Measurements from ENCODE around the gene ZNF747.
"Not testable (repeated sequence)": the region's sequence is repeated elsewhere in the genome, so short reads cannot be mapped to it uniquely, and the experiment has no call there.

The ZNF747 gene

DNA sequence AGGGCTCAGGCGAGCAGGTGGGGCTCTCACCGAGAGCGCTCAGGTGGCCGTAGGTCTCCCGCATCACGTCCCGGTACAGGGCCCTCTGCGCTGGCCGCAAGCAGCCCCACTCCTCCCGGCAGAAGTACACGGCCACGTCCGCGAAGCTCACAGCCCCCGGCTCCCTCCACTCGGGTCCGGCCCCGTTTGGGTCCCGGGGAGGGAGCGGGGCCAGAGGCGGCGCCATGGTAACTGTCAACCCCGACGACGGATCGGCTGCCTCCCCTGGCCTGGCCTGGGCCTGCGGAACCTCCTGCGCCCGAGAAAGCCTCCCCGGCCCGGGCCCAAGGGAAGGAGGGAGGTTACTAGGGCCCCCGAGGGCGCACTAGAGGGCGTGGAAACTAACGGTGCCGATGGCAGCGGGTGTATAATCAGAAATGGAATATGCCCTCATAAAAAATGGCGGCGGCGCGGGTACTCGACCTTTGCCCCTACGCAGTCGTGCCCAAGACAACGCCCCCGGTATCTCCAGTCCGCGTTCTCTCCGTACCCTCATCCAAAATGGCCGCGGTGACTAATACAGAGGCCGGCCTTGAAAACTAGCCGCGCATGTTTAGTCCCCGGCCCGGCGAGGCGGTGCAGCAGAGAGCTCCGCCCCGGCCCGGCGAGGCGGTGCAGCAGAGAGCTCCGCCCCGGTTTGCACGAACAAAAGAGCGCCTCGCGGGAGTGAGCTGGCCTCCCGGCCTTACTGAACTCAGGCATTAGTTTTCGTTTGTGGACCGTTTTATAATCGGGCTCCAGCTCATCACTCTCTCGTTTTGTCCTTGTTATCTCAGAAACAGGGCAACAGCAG lies 23.5 kb upstream of the ZNF747 start, which contains the start of gene ZNF764:
Gene ZNF764 (minus strand): TSS at position 418 of the 832 bp plus-strand sequence. CDS start 192 bp downstream, at position 226.
- DNase-seq (ENCODE audit: low read depth, low spot score), result peak; percentile 96

DNA sequence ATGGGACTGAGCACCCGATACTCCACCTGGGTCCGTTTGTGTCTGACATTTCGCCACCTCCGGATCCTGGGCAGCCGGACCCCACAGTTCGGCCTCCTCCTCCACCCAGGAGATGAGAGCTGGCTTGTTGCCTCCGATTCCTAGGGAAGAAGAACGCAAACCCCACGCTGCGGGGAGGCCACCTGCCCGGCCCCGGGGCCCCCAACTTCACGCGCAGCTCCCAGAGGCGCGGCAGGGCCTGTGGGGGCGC lies 23.0 kb upstream of the ZNF747 start:
- no peak for DNase-seq (ENCODE audit: low read depth, low spot score)

DNA sequence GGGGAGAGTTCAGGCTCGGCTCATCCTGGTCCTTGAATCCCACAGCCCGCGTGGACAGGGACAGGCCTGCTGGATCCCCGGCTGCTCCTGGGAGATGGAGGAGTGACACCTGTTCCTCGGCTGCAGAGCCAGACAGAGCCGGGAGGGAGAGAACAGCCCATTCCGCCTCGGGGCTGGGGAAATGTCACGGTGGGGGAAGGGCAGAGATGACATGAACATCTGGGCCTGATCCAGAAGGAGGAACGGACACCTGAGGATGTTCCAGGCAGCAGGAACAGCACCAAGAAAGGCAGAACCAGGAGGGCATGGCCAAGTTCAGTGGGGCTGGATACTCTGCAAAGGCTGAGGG lies 21.4 kb upstream of the ZNF747 start:
- no peak for DNase-seq (ENCODE audit: low read depth, low spot score)

DNA sequence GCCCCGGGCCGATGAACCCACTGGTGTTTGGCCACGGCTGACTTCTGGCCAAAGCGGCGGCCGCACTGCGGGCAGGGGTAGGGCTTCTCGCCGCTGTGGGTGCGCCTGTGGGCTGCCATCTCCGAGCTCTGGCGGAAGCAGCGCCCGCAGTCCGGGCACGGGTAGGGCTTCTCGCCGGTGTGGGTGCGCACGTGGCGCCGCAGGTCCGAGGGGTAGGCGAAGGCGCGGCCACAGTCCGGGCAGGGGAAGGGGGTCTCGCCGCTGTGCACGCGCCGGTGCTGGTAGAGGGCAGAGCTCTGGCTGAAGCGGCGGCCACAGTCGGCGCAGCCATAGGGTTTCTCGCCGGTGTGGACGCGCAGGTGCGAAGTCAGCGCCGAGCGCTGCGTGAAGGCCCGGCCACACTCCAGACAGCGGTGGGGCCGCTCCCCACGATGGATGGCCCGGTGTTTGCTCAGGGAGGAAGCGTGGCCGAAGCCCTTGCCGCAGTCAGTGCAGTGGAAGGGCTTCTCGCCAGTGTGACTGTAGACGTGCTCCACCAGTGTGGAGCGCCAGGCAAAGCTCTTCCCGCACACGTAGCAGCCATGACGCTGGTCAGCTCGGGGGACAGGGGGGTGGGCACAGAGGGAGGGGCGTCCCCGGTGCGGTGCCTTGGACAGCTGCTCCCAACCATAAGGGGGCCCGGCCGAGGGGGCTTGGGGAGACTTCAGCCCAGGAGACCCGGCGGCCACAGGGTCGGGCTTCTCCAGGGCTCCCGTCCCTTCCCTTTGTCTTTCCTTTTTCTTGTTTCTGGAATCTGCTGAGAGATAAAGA lies 20.9 kb upstream of the ZNF747 start:
- no peak for DNase-seq (ENCODE audit: low read depth, low spot score)

DNA sequence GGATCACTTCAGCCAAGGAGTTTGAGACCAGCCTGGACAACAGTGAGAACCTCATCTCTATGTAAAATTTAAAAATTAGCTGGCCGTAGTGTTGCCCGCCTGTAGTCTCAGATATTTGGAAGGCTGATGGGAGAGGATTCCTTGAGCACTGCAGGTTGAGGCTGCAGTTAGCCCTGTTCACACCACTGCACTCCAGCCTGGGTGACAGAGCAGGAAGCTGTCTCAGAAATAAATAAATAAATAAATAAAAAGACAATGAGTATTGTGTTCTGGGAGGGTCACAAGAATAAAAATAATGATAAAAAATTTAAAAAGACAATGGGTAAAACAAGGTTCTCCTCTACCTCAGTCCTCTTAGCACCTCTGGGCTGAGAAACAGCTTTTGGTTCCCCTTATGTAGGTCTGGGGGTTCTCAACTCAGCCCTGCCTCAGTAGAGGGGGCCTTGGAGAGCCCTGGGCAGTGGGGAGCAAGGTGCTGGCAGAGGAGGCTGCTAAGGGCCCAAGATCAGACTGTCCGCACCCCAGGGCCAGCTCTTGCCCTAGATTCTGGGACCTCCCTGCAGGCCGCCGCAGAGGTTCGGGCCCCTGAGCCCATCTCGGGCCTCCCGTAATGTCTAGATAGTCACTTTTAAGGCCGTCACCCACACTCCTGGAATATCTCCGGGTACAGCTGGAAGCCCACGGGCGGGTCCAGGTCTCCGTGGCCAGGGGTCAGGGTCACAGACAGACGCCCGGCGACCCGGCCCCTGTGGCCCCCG lies 20.1 kb upstream of the ZNF747 start:
- no peak for DNase-seq (ENCODE audit: low read depth, low spot score)

DNA sequence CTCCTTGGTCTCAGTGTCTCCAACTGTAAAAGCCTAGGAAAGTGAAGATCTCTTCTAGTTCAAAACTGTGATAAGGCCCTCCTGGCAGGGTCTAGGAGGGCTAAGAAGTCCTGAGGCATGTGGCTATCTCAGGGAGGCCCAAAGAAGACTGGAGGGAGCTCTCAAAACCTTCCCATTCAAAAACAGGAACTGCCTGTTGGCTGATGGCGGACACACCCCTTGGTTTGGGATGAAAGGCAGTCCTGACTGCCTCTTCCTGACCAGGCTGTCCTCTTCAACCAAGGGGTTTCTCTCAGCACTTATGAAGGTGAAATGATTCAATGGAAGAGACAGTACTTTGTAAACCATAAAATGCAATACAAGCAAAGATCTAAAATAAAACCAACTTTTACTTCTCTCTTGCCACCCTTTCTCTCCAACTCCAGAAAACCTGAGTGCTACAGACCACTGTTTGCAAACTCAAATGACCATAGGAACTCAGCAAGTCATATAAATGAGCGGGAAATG lies 18.8 kb upstream of the ZNF747 start:
- DNase-seq (ENCODE audit: low read depth, low spot score), result no peak

DNA sequence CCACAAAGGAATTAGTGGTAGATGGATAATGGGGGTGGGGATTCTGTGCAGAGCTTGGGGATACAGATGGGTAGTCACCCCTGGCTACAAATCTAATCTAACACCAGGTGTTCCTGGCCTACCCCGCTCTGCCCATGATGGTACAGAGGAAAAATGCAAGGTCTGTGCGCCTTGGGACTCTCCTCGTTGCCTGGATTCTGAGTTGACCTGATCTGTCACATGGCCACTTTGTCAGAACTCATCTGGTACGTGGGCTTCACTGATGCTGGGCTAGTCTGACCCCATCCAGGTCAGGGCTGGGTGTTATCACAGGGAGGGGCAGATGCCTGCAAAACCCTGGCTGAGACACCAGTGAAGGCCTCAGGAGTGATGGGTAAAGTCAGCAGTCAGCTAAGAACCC lies 18.3 kb upstream of the ZNF747 start:
- no peak for DNase-seq (ENCODE audit: low read depth, low spot score)

DNA sequence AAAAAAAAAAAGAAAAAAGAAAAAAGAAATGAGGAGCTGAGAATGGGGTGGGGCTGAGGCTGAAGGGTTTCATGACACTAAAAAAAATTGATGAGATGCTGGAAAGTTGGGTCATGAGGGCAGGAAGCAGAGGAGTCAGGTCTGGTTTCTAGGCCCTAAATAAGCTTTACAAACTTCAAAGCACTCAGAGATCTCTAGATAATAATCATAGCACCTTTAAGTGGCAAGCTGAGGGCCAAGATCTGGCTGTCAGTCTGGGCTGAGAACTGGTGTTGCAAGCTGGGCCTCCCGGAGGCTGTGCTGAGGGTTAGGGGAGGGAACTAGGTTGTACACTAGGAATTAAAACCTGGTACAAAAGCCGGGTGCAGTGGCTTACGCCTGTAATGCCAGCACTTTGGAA lies 17.1 kb upstream of the ZNF747 start:
- DNase-seq (ENCODE audit: low read depth, low spot score), result peak; percentile 33

DNA sequence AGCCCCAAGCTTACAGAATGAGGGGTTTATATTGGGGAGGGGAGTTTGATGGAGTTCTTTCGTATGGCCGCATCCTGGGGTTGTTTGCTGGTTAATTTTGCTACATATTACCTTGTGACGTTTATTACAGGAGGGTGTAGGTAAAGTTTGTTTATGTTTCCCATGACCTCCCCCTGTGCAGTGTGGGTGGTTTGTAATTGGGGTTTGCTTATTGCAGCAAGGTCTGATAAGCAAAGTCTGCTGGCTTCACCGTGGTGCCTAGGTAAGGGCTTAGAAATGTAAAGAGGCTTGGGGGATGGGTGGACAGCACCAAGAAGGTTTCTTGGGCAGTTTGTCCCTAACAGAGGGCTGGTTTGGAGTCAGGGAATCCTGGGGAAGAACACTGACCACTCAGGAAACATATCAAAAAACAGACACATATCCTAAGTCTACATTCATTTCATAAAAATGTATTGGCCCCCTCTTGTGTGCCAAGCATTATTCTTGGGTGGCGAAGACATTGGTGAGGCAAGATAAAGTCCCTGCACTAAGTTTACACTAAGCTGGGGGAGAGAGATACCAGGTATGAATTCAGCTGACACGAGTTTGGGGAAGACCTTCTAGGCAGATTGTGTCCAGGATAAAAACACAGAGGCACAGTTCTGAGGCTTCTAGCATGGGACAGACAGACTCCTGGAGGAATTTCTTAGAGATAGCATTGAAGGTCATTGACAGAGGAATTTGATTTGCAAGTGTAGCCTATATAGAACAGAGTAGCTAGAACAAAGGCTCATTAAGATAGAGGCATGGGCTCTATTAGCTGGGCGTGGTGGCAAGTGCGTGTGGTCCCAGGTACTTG lies 14.0 kb upstream of the ZNF747 start:
- DNase-seq (ENCODE audit: low read depth, low spot score), result no peak

DNA sequence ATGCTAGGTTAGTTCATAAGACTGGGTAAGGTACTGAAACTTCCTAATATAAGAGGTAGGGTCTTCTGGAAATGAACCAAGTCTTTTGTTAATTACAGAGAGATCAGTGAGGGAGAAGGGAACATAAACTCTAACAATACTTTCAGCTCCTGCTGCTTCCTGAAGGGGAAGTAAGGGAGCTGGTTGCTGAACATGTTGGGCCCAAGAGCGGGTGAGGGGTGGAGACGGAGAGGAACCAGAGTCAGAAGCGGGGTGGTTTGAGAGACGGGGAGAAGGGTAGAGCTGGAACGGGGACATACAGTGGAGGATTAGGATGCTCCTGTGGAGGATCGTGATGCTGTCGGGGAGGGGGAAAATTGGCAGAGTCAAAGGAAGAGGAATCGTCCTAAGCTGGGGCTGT lies 11.5 kb upstream of the ZNF747 start:
- DNase-seq (ENCODE audit: low read depth, low spot score), result no peak

DNA sequence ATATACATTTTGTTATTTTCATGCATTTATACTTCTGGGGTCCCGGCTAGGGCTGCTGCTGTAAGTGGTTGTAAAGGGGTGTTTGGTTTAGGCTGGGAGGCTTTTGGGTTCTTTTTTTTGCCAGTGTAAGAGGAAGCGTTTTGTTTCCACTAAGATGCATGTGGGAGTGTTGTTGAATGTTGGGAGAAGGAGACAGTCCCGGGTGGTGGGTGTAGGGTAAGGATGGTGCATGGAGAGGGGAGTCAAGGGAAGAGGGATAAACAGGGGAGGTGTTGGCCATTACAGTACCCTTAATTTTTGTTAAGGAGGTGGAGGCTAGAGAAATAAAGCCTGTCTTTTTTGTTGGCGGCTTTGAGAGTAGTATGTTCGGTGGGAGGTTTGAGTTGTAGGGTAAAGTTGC lies 8.4 kb upstream of the ZNF747 start:
- DNase-seq (ENCODE audit: low read depth, low spot score), result no peak

DNA sequence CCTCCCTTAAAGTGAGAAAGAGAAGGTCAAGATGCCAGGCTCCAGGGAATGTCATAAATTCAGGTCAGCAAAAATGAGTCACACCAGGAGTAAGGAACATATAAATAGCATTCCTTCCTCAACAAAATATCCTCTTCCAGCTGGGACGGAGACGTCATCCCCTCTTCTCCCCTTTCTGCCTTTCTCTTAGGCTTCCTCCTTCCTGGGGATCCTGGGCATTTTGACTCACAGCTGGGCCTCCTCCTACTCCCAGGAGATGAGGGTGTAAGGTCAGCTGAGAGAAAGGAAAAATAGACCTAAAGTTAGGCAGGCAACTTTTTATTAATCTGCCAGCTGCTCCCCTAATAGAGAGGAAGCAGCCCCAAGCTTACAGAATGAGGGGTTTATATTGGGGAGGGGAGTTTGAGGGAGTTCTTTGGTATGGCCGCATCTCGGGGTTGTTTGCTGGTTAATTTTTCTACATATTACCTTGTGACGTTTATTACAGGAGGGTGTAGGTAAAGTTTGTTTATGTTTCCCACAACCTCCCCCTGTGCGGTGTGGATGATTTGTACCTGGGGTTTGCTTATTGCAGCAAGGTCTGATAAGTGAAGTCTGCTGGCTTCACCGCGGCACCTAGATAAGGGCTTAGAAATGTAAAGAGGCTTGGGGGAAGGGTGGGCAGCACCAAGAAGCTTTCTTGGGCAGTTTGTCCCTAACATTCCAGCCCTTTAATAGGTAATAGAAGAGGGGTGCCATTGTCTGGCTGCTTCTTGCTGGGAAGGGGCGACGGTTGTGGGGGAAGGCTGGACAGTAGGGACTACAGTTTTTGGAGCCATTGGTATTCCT lies 7.1 kb upstream of the ZNF747 start:
- no peak for DNase-seq (ENCODE audit: low read depth, low spot score)

DNA sequence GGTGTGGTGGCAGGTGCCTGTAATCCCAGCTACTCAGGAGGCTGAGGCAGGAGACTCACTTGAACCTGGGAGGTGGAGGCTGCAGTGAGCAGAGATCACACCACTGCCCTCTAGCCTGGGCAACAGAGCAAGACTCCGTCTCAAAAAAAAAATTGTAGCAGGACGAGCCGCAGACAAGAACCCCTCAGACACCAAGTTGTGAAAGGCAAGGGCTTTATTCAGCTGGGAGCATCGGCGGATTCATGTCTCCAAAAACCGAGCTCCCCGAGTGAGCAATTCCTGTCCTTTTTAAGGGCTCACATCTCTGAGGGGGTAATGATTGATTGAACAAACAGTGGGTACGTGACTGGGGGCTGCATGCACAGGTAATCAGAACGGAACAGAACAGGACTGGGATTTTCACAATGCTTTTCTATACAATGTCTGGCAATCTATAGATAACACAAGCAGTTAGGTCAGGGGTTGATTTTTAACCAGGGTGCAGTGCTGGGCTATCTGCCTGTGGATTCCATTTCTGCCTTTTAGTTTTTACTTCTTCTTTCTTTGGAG lies 6.3 kb upstream of the ZNF747 start:
- not testable (repeated sequence) for DNase-seq (ENCODE audit: low read depth, low spot score)

DNA sequence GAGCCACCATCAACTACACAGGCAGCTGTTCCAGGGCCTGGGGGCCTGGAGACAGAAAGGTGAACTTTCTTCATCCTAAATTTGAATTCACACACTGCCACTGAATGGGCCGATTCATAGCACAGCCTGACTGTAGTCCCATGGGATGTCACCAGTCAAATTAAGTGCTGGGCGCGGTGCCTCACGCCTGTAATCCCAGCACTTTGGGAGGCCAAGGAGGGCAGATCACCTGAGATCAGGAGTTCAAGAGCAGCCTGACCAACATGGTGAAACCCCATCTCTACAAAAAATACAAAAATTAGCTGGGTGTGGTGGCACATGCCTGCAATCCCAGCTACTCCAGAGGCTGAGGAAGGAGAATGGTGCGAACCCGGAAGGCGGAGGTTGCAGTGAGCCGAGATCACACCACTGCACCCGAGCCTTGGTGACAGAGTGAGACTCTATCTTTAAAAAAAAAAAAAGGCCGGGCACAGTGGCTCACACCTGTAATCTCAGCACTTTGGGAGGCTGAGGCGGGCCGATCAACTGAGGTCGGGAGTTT lies 5.4 kb upstream of the ZNF747 start:
- not testable (repeated sequence) for DNase-seq (ENCODE audit: low read depth, low spot score)

DNA sequence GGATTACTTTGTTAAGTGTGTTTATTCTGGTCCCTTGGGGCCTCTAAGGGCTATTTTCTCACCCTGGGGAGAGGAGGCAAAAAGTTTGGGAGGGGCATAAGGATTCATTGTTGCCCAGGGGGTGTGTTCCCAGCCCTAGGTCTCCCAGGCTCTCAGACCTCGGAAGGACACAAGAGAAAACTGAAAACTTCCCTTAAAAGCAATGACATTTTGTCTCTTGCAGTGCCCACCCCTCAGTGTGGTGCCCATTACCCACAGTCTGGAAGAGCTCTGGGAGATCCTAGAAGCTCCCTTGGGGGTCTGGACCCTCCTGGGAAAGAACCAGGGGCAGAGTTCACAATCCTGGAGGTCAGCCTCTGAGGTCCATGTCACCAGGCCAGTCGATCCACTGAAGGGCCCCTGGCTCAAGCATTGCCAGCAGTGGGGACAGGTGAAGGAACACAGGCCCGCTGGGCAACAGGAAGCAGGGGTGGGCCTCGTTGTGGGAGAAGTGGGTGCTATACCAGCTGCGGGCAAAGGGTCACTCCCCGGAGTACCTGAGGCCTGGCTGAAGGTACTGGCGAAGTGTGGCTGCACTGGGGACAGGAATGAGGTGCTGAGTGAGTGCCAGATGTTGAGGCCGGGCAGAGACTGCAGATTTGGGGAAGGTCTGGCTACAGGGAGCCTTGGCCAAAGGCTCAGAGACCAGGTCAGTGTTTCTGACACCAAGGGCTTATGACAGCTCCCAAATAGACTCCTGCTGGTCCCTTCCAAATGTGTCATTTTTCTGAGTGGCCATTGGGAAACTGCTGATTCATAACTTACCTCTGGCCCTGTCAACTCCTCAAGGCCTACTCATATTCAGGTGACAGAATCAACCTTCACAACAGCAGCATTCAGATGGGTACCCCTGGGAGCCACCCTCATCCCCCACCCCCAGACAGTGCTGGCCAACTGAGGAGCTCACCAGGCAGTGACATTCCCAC lies 4.6 kb upstream of the ZNF747 start:
- DNase-seq (ENCODE audit: low read depth, low spot score), result no peak

DNA sequence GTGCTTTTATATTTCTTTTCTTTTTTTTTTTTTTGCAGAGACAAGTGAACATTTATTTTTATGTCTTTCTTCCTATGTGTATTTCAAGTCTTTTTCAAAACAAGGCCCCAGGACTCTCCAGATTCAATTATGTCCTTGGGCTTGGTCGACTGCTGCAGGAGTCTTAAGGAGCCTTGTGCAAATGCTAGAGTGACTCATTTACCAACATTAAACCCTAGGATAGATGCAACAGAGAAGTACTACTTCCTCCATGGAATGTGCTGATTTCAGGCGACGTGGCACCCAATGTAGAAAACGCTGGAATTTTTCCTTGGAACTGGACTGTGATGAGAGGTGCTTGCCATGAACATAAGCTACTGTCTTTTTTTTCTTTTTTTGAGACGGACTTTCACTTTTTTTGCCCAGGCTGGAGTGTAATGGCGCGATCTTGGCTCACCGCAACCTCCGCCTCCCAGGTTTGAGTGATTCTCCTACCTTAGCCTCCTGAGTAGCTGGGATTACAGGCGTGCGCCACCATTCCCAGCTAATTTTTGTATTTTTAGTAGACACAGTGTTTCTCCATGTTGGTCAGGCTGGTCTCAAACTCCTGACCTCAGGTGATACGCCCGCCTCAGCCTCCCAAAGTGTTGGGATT lies 1.9 kb upstream of the ZNF747 start:
- DNase-seq (ENCODE audit: low read depth, low spot score), result not testable (repeated sequence)

DNA sequence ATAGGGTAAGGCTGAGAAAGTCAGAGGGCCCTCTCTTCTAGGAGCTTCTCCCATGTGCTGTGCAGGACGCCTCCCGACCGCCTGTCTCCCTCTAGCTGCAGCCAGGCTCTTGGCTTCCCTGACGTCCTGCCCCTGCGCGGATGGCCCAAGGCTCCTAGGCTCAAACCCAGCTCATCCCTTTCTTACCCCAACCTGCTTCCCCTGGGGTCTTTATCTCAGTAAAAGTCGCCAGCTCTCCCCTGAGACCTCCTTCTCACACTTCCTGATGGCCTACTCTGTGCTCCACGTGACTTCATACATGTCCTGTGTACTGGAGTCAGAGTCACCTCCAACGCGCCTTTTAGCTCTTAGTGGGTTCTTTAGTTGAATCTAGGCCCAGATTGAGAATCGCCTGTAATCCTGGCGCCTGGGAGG lies 1.1 kb upstream of the ZNF747 start:
- DNase-seq (ENCODE audit: low read depth, low spot score), result no peak

DNA sequence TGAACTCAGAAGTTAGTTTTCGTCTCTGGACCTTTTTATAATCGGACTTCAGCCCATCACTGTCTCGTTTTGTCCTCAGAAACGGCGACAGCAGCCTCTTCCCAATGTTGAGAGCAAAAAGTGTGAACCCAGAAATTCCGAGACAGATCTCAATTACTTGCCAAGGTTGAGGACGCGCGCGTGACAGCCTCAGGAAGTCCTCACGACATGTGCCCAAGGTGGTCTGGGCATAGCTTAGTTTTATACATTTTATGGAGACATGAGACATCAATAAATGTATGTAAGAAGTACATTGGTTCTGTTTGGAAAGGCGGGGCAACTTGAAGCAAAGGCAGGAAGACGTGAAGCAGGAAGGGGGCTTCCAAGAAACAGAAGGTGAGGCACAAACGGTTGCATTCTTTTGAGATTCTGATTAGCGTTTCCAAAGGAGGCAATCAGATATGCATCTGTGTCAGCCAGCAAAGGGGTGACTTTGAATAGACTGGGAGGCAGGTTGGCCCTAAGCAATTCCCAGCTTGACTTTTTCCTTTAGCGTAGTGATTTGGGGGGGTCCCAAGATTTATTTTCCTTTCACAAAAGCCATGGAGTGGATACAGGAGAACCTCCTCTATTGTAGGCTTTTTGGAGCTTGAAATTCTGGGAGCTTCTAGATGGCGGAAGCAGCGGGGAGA lies 583 bp upstream of the ZNF747 start:
- no peak for DNase-seq (ENCODE audit: low read depth, low spot score)
